ENCODE data around the gene FBXL7.
"Not testable (repeated sequence)": the region's sequence is repeated elsewhere in the genome, so short reads cannot be mapped to it uniquely, and the experiment has no call there.

Gene FBXL7

GRCh38 chr5:15834596-15835245 lies 334.7 kb downstream of the FBXL7 start:
- no peak for DNase-seq

- DNase-seq: no peak
Observed at GRCh38 chr5:15835514-15835913, 335.5 kb downstream of the FBXL7 start.

- no peak for DNase-seq
Observed at GRCh38 chr5:15837551-15838289, 337.7 kb downstream of the FBXL7 start.

- no peak for DNase-seq
Observed at GRCh38 chr5:15844253-15844652, 344.3 kb downstream of the FBXL7 start.

- DNase-seq: no peak
Observed at GRCh38 chr5:15844871-15845270, 344.9 kb downstream of the FBXL7 start.

- DNase-seq: no peak
Observed at GRCh38 chr5:15850536-15850935, 350.6 kb downstream of the FBXL7 start.

GRCh38 chr5:15850939-15851341 lies 351.0 kb downstream of the FBXL7 start:
- no peak for DNase-seq

GRCh38 chr5:15852217-15852616 lies 352.2 kb downstream of the FBXL7 start:
- DNase-seq: no peak

GRCh38 chr5:15852949-15853348 lies 353.0 kb downstream of the FBXL7 start:
- DNase-seq: no peak

- no peak for DNase-seq
Observed at GRCh38 chr5:15858326-15858725, 358.3 kb downstream of the FBXL7 start.

- no peak for DNase-seq
Observed at GRCh38 chr5:15864536-15865215, 364.7 kb downstream of the FBXL7 start.

- DNase-seq: not testable (repeated sequence)
Observed at GRCh38 chr5:15872259-15872658, 372.3 kb downstream of the FBXL7 start.

- no peak for DNase-seq
Observed at GRCh38 chr5:15877914-15878313, 377.9 kb downstream of the FBXL7 start.

- DNase-seq: no peak
Observed at GRCh38 chr5:15880201-15880600, 380.2 kb downstream of the FBXL7 start.

GRCh38 chr5:15885156-15885555 lies 385.2 kb downstream of the FBXL7 start:
- no peak for DNase-seq

GRCh38 chr5:15886156-15886555 lies 386.2 kb downstream of the FBXL7 start:
- DNase-seq: no peak

- no peak for DNase-seq
Observed at GRCh38 chr5:15887093-15887492, 387.1 kb downstream of the FBXL7 start.

GRCh38 chr5:15889001-15889400 lies 389.0 kb downstream of the FBXL7 start:
- no peak for DNase-seq

- DNase-seq: no peak
Observed at GRCh38 chr5:15893866-15894265, 393.9 kb downstream of the FBXL7 start.

- no peak for DNase-seq
Observed at GRCh38 chr5:15897656-15898055, 397.7 kb downstream of the FBXL7 start.

- DNase-seq: no peak
Observed at GRCh38 chr5:15898641-15899040, 398.7 kb downstream of the FBXL7 start.

GRCh38 chr5:15899481-15899880 lies 399.5 kb downstream of the FBXL7 start:
- no peak for DNase-seq

GRCh38 chr5:15901151-15901550 lies 401.2 kb downstream of the FBXL7 start:
- DNase-seq: no peak

- no peak for DNase-seq
Observed at GRCh38 chr5:15902066-15902465, 402.1 kb downstream of the FBXL7 start.
